HG02970 (cell line): ENCODE measurements around the gene MYOCD.
"Not testable (repeated sequence)": the region's sequence is repeated elsewhere in the genome, so short reads cannot be mapped to it uniquely, and the experiment has no call there.

ENCODE experiments used
- ATAC-seq: cut with Tn5 transposase; IDR thresholded peaks from one replicate; pipeline ENCODE4 v1.9.1; 2021; ENCODE audit warnings: mild to moderate bottlenecking, moderate library complexity, moderate number of reproducible peaks; ENCODE audit not compliant: unreplicated experiment, low FRiP score

The MYOCD gene, protein sequence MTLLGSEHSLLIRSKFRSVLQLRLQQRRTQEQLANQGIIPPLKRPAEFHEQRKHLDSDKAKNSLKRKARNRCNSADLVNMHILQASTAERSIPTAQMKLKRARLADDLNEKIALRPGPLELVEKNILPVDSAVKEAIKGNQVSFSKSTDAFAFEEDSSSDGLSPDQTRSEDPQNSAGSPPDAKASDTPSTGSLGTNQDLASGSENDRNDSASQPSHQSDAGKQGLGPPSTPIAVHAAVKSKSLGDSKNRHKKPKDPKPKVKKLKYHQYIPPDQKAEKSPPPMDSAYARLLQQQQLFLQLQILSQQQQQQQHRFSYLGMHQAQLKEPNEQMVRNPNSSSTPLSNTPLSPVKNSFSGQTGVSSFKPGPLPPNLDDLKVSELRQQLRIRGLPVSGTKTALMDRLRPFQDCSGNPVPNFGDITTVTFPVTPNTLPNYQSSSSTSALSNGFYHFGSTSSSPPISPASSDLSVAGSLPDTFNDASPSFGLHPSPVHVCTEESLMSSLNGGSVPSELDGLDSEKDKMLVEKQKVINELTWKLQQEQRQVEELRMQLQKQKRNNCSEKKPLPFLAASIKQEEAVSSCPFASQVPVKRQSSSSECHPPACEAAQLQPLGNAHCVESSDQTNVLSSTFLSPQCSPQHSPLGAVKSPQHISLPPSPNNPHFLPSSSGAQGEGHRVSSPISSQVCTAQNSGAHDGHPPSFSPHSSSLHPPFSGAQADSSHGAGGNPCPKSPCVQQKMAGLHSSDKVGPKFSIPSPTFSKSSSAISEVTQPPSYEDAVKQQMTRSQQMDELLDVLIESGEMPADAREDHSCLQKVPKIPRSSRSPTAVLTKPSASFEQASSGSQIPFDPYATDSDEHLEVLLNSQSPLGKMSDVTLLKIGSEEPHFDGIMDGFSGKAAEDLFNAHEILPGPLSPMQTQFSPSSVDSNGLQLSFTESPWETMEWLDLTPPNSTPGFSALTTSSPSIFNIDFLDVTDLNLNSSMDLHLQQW

DNA sequence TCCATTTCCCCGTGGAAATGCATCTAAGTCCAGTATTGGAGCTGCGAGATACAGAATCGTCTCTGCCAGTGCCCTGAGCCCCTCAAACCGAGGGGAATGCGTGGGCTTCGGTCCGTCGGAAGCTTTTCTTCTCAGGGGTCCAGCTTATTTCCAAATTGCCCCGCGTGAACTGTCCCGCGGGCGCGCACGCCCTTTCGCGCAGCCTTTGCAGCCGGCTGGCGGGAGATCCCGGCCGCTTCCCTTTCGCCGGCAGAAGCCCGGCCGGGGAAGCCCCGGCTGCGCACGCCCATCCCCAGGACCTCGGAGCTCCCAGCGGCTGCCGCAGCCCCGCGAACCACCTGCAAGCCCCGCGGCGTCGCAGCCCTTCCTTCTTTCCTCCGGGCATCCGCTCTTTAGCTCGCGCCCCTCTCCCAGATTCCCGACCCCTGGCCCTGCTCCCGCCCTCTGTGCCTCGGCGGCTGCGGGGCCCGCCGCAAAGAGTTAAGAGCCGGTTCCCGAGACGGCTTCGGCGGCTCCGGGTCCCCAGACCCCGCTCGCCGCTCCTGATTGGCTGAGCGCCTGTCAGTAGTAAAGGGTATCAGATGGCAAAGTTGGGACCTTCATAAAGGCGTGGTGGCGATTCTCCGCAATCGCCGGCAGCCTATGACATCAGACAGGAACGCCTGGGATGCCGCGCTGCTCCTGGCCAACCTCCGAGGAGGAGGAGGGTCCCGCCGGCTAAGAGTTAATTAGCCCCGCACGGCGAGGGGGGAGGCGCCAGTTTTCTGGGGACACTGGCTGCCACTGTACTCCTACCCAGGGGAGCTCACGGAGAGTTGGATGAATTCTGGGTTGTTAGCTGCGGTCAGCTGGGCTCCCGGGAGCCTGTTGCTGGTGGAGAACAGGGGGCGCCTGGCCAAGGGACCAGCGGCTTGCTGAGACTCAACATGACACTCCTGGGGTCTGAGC is at the start of gene MYOCD:
Gene MYOCD (plus strand): TSS at position 628 of the 948 bp plus-strand sequence. CDS start 299 bp downstream, at position 927.
- no peak for ATAC-seq

DNA sequence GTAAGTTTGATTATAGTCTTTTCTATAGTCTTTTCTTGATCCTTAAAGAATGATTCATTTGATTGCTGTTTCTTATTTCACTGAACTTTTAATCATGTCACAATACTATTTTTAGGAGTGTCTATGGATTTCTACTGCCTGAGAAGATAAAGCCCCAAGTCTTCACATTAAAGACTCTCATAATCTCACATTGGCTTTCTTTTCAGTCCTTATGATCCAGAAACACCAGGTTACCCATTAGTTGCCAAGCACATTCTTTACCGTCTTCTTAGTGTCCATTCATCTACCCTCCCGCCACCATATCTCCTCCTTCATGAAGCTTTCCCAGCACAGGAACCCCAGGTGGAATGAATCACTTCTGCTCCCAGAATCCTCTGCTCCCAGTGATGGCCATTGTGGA is 49.5 kb upstream of the MYOCD start:
- no peak for ATAC-seq

DNA sequence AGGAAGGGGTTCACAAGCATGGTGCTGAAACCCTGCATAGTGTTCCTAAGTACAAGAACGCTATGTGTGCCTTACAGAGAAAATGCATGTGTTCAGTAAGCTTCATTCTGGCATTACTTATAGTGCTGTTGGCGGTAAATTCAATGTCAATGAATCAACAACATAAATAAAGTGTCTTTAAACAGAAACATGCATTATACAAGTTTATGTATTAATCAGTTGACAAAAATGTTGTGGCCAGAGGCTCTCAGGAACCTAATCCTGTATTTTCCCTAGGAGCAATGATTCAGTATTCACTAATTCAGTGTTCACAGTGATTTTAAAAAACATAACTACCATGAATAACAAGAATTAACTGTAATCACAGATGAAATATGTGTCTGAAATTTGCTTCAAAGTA is 47.1 kb upstream of the MYOCD start:
- no peak for ATAC-seq

GRCh38 chr17:12619459-12620199 is 46.1 kb upstream of the MYOCD start:
- ATAC-seq, result no peak

DNA sequence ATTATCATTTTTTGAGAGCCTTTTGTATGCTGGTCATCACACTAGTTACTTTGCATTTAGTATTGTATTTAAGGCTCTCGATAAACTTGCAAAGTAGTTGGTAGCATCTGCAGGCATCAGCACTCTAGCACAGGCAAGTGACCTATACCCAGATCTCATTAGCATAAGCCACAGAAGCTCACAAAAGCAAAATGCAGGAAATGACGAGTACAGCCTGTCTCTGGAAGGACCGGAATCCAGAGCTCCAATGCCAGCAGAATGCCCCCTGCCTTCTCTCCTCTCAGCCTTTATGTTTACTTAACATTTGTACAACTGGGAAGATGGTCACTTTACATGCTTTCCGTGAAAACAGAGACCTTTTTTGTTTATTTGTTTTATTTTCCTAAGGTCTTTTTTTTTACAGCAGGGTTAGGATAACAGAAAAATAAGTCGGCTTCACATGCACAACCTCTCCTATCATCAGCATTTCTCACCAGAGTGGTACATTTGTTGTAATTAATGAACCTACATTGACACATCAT is 45.4 kb upstream of the MYOCD start:
- ATAC-seq, result no peak

- no peak for ATAC-seq
Measured at GRCh38 chr17:12622726-12623125, 43.0 kb upstream of the MYOCD start.

- ATAC-seq, result no peak
Measured at GRCh38 chr17:12623220-12623848, 42.4 kb upstream of the MYOCD start.

DNA sequence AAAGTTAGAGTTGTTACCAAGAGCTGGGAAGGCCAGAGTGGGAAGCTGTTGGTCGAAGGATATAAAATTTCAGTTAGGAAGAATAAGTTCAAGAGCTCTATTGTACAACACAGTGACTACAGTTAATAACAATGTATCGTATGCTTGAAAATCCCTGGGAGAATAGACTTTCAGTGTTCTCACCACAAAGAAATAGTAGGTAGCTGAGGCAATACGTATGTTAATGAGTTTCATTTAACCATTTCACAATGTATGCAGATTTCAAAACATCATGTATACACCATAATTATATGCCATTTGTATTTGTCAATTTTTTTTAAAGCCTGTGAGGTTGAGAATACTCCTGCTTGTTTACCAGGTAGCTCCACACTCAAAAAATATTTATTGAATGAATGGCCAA is 41.5 kb upstream of the MYOCD start:
- ATAC-seq, result no peak

GRCh38 chr17:12625092-12625491 is 40.6 kb upstream of the MYOCD start:
- ATAC-seq, result no peak

- ATAC-seq, result no peak
Measured at GRCh38 chr17:12627177-12627629, 38.5 kb upstream of the MYOCD start.

- no peak for ATAC-seq
Measured at GRCh38 chr17:12627781-12628451, 37.8 kb upstream of the MYOCD start.

GRCh38 chr17:12631076-12631475 is 34.6 kb upstream of the MYOCD start:
- no peak for ATAC-seq

- no peak for ATAC-seq
Measured at GRCh38 chr17:12632785-12633184, 32.9 kb upstream of the MYOCD start.

GRCh38 chr17:12634789-12635414 is 30.8 kb upstream of the MYOCD start:
- ATAC-seq, result no peak

GRCh38 chr17:12635996-12636395 is 29.7 kb upstream of the MYOCD start:
- not testable (repeated sequence) for ATAC-seq

DNA sequence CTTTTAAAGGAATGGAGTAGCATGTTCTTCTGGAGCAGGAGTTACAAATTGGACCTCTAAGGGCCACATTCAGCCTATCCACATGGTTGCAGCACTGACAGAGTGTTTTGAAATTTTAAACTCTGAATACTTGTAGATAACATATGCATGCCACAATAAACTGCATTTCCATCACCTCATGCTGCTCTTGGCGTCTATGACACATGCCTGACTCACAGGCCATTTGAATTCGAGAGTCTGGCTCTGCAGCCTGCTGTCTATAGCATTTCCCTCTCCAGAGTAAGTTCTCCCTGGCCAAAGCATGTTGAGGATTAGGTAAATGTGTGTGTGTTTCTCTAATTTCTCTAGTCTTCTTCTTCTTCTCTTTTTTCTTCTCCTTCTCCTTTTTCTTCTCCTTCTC is 28.7 kb upstream of the MYOCD start:
- no peak for ATAC-seq

DNA sequence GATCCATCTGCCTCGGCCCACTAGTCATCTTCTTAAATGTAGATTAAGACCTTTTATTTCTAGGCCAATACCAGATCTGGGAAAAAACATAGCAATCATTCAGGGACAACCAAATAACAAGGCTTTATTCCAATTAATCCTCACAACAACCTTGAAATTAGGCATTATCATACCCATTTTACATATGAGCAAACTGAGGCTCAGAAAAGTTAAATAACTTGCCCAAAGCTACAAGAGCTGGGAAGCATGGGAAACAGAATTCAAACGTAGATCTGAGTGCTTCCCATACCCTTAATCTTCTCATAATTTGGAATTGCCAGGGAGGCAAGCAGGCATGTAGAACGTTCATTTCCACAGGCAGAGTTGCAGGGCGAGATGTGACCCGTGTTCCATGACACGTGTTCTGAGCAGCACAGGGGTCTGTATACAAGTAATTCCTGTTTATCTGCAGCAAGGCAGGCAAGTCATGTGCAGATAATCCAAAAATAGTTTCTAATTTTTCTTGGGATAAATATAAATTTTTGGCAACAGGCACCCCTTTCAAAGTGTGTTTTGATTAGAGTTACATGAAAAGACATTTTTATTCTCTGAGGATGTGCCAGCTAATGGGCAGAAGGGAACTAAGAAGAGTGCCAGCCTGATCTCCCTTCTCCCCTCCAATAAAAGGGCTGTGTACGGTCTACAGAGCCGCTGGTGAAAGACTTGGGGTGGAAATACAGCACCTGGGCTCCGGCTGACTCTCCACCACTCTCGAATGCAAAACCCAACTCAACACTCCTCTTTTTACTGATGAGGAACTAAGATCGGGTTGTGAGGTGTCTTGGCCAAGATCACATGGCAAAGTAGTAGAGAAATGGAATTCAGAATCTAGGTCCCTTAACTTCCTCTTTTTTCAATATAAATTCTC is 27.7 kb upstream of the MYOCD start:
- ATAC-seq, result no peak
